ENCODE measurements around the gene SLC17A8.
"Not testable (repeated sequence)": the region's sequence is repeated elsewhere in the genome, so short reads cannot be mapped to it uniquely, and the experiment has no call there.

SLC17A8 gene

GRCh38 chr12:100342897-100343296 lies 14.0 kb upstream of the SLC17A8 start:
- H3K27me3 ChIP-seq (ENCODE audit: insufficient read depth, low read length); H3K9me3 ChIP-seq (ENCODE audit: insufficient read depth, low read depth, low read length); H3K9ac ChIP-seq (ENCODE audit: low read depth, low read length); H3K4me3 ChIP-seq (ENCODE audit: low read length); H3K4me1 ChIP-seq (ENCODE audit: insufficient read depth, low read length); H3K27ac ChIP-seq (ENCODE audit: low read length): not testable (repeated sequence)
- H3K36me3 ChIP-seq (ENCODE audit: insufficient read depth, low read depth, low read length) = peaks cover 16% of the 10 kb centered on the region

DNA sequence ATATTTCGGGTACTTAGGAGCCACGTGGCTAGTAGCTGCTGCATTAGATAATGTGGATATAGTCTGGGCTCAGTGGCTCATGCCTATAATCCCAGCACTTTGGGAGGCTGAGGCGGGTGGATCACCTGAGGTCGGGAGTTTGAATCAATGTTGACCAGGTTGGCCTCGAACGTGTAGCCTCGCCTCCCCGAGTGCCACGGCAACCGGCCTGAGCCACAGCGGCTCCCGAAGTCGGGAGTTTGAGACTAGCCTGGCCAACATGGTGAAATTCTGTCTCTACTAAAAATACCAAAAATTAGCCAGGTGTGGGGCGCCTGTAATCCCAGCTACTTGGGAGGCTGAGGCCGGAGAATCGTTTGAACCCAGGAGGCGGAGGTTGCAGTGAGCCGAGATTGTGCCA lies 12.5 kb upstream of the SLC17A8 start:
- not testable (repeated sequence) for H3K9me3 ChIP-seq (ENCODE audit: insufficient read depth, low read depth, low read length); H3K4me3 ChIP-seq (ENCODE audit: low read length); H3K36me3 ChIP-seq (ENCODE audit: insufficient read depth, low read depth, low read length); H3K27ac ChIP-seq (ENCODE audit: low read length); H3K4me1 ChIP-seq (ENCODE audit: insufficient read depth, low read length); H3K27me3 ChIP-seq (ENCODE audit: insufficient read depth, low read length); H3K9ac ChIP-seq (ENCODE audit: low read depth, low read length)

GRCh38 chr12:100345020-100345767 lies 11.7 kb upstream of the SLC17A8 start:
- Histone ChIP-seq H3K27me3 (ENCODE audit: insufficient read depth, low read length) (no peaks in the 10 kb centered on the region), H3K4me3 (ENCODE audit: low read length) (no peak overlapping the region), H3K27ac (ENCODE audit: low read length) (no peak overlapping the region), H3K36me3 (ENCODE audit: insufficient read depth, low read depth, low read length) (no peaks in the 10 kb centered on the region), H3K4me1 (ENCODE audit: insufficient read depth, low read length) (no peaks in the 10 kb centered on the region; the same call in 1 of the 2 replicates), H3K9me3 (ENCODE audit: insufficient read depth, low read depth, low read length) (no peaks in the 10 kb centered on the region), H3K9ac (ENCODE audit: low read depth, low read length) (no peak overlapping the region)

DNA sequence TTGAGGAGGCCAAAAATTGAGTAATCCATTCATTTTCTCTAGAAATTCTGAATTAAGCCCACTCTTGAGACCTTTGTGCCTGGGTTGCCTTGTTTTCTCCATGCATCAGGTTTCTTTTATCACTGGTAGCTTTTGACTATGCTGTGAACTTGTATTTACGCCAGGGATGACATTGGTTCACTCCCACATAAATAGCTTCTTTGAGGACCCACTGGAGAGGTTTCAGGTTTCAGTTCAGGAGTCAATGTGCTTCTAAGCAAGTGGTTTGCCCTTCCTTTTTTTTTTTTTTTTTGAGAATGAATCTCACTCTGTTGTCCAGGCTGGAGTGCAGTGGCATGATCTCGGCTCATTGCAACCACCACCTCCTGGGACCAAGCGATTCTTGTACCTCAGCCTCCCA lies 10.2 kb upstream of the SLC17A8 start:
- Histone ChIP-seq H3K4me3 (ENCODE audit: low read length) (no peak overlapping the region), H3K27me3 (ENCODE audit: insufficient read depth, low read length) (no peaks in the 10 kb centered on the region), H3K27ac (ENCODE audit: low read length) (no peak overlapping the region), H3K9me3 (ENCODE audit: insufficient read depth, low read depth, low read length) (no peaks in the 10 kb centered on the region), H3K36me3 (ENCODE audit: insufficient read depth, low read depth, low read length) (no peaks in the 10 kb centered on the region), H3K9ac (ENCODE audit: low read depth, low read length) (no peak overlapping the region), H3K4me1 (ENCODE audit: insufficient read depth, low read length) (no peaks in the 10 kb centered on the region)

DNA sequence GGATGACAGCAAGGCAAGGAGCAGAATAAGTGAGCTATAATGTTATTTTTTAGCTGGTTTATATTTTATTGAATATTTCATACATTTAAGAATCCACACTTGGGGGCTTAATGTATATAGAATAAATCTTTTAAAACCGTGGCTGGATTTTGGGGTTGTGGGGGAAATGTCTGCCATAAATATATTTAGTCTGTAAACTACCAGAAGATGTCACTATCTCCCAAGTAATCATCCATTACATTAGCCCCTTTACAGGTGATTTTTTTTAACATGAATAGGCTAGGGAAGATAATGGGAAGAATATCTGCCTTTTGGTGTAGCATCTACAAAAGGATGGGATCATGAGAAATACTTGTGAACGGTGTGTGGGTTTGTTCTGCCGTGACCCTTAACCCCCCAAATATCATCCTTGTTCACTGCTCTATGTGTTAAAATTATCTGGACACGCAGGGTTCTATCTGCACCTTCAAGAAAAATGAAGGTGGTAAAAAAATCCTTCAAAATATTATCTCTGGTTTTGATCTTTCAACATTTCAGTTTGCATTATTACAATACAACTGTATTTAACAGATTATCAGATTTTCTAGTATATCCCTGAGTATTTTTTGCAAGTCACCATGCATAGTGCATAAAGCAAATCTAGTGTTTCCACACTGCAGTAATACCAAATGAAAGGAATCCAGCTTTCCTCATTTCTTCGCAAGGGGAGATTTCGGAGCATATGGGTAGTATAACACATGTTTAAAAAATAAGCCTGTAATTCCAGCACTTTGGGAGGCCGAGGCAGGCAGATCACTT lies 8.0 kb upstream of the SLC17A8 start:
- no peaks in the 10 kb centered on the region for H3K9me3 ChIP-seq (ENCODE audit: insufficient read depth, low read depth, low read length)
- no peak overlapping the region for H3K9ac ChIP-seq (ENCODE audit: low read depth, low read length)
- H3K4me1 ChIP-seq (ENCODE audit: insufficient read depth, low read length) = no peaks in the 10 kb centered on the region
- H3K27ac ChIP-seq (ENCODE audit: low read length) = no peak overlapping the region
- H3K27me3 ChIP-seq (ENCODE audit: insufficient read depth, low read length) = no peaks in the 10 kb centered on the region
- no peaks in the 10 kb centered on the region for H3K36me3 ChIP-seq (ENCODE audit: insufficient read depth, low read depth, low read length)
- H3K4me3 ChIP-seq (ENCODE audit: low read length) = no peak overlapping the region

GRCh38 chr12:100359248-100359647 lies 2.4 kb downstream of the SLC17A8 start:
- no peak overlapping the region for H3K9ac ChIP-seq (ENCODE audit: low read depth, low read length)
- H3K27me3 ChIP-seq (ENCODE audit: insufficient read depth, low read length) = no peaks in the 10 kb centered on the region
- no peaks in the 10 kb centered on the region for H3K4me1 ChIP-seq (ENCODE audit: insufficient read depth, low read length)
- H3K9me3 ChIP-seq (ENCODE audit: insufficient read depth, low read depth, low read length) = no peaks in the 10 kb centered on the region
- no peak overlapping the region for H3K27ac ChIP-seq (ENCODE audit: low read length)
- no peak overlapping the region for H3K4me3 ChIP-seq (ENCODE audit: low read length)
- H3K36me3 ChIP-seq (ENCODE audit: insufficient read depth, low read depth, low read length) = no peaks in the 10 kb centered on the region

DNA sequence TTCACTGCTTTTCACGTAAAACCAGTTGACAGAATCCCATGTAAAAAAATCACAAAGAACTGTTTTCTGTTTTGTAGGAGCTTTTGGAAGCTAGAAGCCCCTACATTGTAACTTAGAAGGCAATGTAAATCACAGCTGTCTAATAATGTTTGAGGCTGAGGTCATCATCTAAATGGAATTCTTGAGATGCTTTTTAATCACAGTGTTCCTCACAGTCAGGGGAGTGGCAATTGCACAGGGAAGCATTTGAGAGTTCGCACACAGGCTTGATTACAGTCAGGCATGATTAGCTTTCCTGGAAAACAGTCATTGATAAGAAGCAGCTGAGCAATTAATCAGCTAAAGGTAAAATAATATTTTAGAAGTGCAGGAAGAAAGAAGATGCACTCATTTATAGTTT lies 2.9 kb downstream of the SLC17A8 start:
- Histone ChIP-seq H3K9me3 (ENCODE audit: insufficient read depth, low read depth, low read length) (no peaks in the 10 kb centered on the region), H3K4me3 (ENCODE audit: low read length) (no peak overlapping the region), H3K36me3 (ENCODE audit: insufficient read depth, low read depth, low read length) (no peaks in the 10 kb centered on the region), H3K4me1 (ENCODE audit: insufficient read depth, low read length) (no peaks in the 10 kb centered on the region), H3K27ac (ENCODE audit: low read length) (no peak overlapping the region), H3K9ac (ENCODE audit: low read depth, low read length) (no peak overlapping the region), H3K27me3 (ENCODE audit: insufficient read depth, low read length) (no peaks in the 10 kb centered on the region)

GRCh38 chr12:100360450-100360849 lies 3.6 kb downstream of the SLC17A8 start:
- Histone ChIP-seq H3K4me3 (ENCODE audit: low read length) (no peak overlapping the region), H3K36me3 (ENCODE audit: insufficient read depth, low read depth, low read length) (no peaks in the 10 kb centered on the region), H3K27me3 (ENCODE audit: insufficient read depth, low read length) (no peaks in the 10 kb centered on the region), H3K9me3 (ENCODE audit: insufficient read depth, low read depth, low read length) (no peaks in the 10 kb centered on the region), H3K4me1 (ENCODE audit: insufficient read depth, low read length) (no peaks in the 10 kb centered on the region), H3K9ac (ENCODE audit: low read depth, low read length) (no peak overlapping the region), H3K27ac (ENCODE audit: low read length) (no peak overlapping the region)

- H3K4me3 ChIP-seq (ENCODE audit: low read length) = no peak overlapping the region
- H3K9ac ChIP-seq (ENCODE audit: low read depth, low read length) = no peak overlapping the region
- H3K4me1 ChIP-seq (ENCODE audit: insufficient read depth, low read length) = no peaks in the 10 kb centered on the region
- H3K36me3 ChIP-seq (ENCODE audit: insufficient read depth, low read depth, low read length) = no peaks in the 10 kb centered on the region
- no peaks in the 10 kb centered on the region for H3K9me3 ChIP-seq (ENCODE audit: insufficient read depth, low read depth, low read length)
- H3K27ac ChIP-seq (ENCODE audit: low read length) = no peak overlapping the region
- H3K27me3 ChIP-seq (ENCODE audit: insufficient read depth, low read length) = no peaks in the 10 kb centered on the region
Observed at GRCh38 chr12:100364324-100364723, 7.5 kb downstream of the SLC17A8 start.

DNA sequence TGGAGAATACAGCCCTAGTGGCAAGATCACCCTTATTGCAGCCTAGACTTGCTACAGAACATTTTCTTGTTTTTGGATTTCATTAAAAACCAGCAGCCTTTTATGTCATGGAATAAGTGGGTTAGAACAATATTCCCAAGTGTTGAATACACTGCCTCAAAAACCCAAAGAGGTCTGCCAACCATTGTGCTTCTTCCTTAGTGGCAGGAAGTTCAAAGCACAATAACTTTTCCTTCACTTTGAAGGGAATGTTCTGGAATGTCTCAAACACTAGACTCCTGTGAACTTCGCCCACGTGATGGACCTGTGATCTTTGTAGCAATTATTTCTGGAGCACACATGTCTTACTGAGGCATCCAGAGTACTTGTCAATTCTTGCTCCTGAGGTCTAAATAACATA lies 8.5 kb downstream of the SLC17A8 start:
- H3K4me3 ChIP-seq (ENCODE audit: low read length) = no peak overlapping the region
- H3K9me3 ChIP-seq (ENCODE audit: insufficient read depth, low read depth, low read length) = no peaks in the 10 kb centered on the region
- no peaks in the 10 kb centered on the region for H3K27me3 ChIP-seq (ENCODE audit: insufficient read depth, low read length)
- no peaks in the 10 kb centered on the region for H3K36me3 ChIP-seq (ENCODE audit: insufficient read depth, low read depth, low read length)
- H3K27ac ChIP-seq (ENCODE audit: low read length) = no peak overlapping the region
- H3K4me1 ChIP-seq (ENCODE audit: insufficient read depth, low read length) = no peaks in the 10 kb centered on the region; the same call in 1 of the 2 replicates
- no peak overlapping the region for H3K9ac ChIP-seq (ENCODE audit: low read depth, low read length)

DNA sequence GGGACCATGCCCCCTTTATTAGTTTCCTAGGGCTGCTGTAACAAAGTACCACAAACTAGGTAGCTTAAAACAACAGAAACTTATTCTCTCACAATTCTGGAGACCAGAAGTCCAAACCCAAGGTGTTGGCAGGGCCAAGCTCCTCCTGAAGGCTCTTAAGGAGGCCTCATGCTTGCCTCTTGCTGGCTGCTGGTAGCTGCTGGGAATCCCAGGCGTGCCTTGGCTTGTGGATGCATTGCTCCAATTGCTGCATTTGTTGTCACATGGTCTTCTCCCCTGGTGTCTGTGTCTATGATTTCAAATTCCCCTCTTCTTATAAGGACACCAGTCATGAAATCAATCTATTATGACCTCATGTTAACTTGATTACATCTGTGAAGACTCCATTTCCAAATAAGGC lies 11.2 kb downstream of the SLC17A8 start:
- no peaks in the 10 kb centered on the region for H3K9me3 ChIP-seq (ENCODE audit: insufficient read depth, low read depth, low read length)
- no peak overlapping the region for H3K9ac ChIP-seq (ENCODE audit: low read depth, low read length)
- no peak overlapping the region for H3K27ac ChIP-seq (ENCODE audit: low read length)
- no peak overlapping the region for H3K4me3 ChIP-seq (ENCODE audit: low read length)
- no peaks in the 10 kb centered on the region for H3K36me3 ChIP-seq (ENCODE audit: insufficient read depth, low read depth, low read length)
- H3K27me3 ChIP-seq (ENCODE audit: insufficient read depth, low read length) = peaks cover 7% of the 10 kb centered on the region
- peaks cover 18% of the 10 kb centered on the region; the same call in 1 of the 2 replicates for H3K4me1 ChIP-seq (ENCODE audit: insufficient read depth, low read length)

DNA sequence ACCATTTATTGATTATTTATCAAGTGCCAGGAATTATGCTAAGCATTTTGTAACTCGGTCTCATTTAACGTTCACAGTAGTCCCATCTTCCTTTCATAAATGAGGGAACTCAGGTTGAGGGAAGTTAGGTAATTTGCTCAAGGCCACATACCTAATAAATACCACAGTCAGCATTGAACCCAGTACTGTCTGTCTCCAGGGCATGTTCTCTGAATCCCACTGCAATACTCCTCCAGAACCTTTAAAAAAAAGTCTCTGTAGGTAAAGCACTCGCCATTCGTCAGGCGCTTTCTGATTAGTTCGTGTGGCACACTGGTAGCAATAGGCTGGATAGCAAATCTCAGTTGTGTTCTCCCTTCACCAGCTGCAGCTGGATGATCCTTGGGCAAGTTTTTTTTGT lies 14.3 kb downstream of the SLC17A8 start:
- peaks cover 31% of the 10 kb centered on the region for H3K27me3 ChIP-seq (ENCODE audit: insufficient read depth, low read length)
- H3K27ac ChIP-seq (ENCODE audit: low read length) = no peak overlapping the region
- H3K36me3 ChIP-seq (ENCODE audit: insufficient read depth, low read depth, low read length) = no peaks in the 10 kb centered on the region
- H3K4me3 ChIP-seq (ENCODE audit: low read length) = no peak overlapping the region
- H3K9me3 ChIP-seq (ENCODE audit: insufficient read depth, low read depth, low read length) = no peaks in the 10 kb centered on the region
- H3K4me1 ChIP-seq (ENCODE audit: insufficient read depth, low read length) = peaks cover 21% of the 10 kb centered on the region; the same call in 1 of the 2 replicates
- no peak overlapping the region for H3K9ac ChIP-seq (ENCODE audit: low read depth, low read length)

All from iPS-20b (cell line).